ENCODE measurements around the gene LCP1.

DNA sequence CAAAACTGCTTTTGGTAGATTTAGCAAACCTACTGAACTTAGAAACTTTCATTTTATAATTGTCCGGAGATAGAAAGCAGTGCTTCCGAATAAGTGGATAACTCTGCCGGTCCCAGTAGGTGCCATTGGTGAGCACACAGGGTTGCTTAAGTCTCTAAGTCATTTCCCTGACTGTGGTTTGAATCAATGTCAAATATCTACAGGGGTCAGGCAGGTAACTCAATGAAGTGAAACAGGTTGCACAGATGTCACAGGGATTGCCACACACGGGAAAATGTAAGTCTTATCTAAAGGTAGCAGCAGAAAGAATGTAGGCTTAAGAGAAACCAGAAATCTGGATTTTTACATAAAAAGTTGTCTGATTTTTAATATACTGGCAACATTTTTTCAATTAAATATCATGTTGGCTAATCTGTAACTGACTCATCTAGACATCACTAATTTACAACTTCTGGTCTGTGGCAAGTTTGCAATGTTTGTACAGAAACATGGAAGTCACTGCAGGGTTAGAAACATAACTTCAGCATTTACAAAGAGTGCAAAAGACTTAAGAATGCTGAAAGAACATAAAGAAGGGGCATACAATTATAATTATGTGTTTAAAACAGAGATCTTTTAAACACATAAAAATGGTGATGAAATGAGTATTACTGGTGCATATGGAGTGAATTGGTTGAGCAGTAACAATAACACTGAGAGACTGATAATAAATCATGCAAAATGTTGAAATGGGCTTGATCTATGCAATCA lies 15.5 kb upstream of the LCP1 start:
- TF ChIP-seq, protein P1, sequence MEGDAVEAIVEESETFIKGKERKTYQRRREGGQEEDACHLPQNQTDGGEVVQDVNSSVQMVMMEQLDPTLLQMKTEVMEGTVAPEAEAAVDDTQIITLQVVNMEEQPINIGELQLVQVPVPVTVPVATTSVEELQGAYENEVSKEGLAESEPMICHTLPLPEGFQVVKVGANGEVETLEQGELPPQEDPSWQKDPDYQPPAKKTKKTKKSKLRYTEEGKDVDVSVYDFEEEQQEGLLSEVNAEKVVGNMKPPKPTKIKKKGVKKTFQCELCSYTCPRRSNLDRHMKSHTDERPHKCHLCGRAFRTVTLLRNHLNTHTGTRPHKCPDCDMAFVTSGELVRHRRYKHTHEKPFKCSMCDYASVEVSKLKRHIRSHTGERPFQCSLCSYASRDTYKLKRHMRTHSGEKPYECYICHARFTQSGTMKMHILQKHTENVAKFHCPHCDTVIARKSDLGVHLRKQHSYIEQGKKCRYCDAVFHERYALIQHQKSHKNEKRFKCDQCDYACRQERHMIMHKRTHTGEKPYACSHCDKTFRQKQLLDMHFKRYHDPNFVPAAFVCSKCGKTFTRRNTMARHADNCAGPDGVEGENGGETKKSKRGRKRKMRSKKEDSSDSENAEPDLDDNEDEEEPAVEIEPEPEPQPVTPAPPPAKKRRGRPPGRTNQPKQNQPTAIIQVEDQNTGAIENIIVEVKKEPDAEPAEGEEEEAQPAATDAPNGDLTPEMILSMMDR (IDR thresholded peaks at IDR 0.05): no peak
- TF ChIP-seq POLR2A (IDR thresholded peaks at IDR 0.05): no peak

All from uterus (tissue), 2 donors.